Uterus (tissue), 2 donors: ENCODE results near the gene INO80C.

Source experiments
- CTCF ChIP-seq, 4 experiments: fragments of 200-600 bp in 2 of 4; fragments of 450-650 bp in 2 of 4; sonication (generic) in 2 of 4; IDR thresholded peaks; one replicate each; pipeline ENCODE4 v1.5.1; 2016 to 2019; ENCODE audit warnings: antibody characterized with exemption in 4 of 4, mild to moderate bottlenecking in 2 of 4, moderate library complexity in 1 of 4
- POLR2A ChIP-seq, 2 donors: fragments of 450-650 bp; IDR thresholded peaks; one replicate each; pipeline ENCODE4 v1.6.1; 2016; ENCODE audit warnings: antibody characterized with exemption in 2 of 2, mild to moderate bottlenecking in 1 of 2, moderate library complexity in 1 of 2

GRCh38 chr18:35494251-35495220, 3.2 kb downstream of the INO80C start:
- TF ChIP-seq CTCF (IDR thresholded peaks at IDR 0.05) (no peak), POLR2A (IDR thresholded peaks at IDR 0.05) (no peak)
